GM18517 (cell line): ENCODE measurements around the gene ARHGEF11.
"Not testable (repeated sequence)": the region's sequence is repeated elsewhere in the genome, so short reads cannot be mapped to it uniquely, and the experiment has no call there.

ENCODE experiments used
- ATAC-seq: cut with Tn5 transposase; IDR thresholded peaks from one replicate; pipeline ENCODE4 v1.9.1; 2021; ENCODE audit warnings: mild to moderate bottlenecking, moderate library complexity; ENCODE audit not compliant: unreplicated experiment

Gene ARHGEF11

DNA sequence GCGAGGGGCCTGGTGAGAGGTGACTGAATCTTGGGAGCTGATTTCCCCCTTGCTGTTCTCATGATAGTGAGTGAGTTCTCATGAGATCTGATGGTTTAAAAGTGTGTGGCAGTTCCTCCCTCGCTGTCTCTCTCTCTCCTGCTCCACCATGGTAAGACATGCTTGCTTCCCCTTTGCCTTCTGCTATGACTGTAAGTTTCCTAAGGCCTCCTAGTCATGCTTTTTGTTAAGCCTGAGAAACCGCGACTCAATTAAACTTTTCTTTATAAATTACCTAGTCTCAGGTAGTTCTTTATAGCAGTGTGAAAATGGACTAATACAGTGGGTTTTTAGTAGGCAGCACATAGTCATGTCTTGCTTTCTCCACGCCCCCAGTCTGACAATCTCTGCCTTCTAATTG lies 10.2 kb upstream of the ARHGEF11 start:
- not testable (repeated sequence) for ATAC-seq

DNA sequence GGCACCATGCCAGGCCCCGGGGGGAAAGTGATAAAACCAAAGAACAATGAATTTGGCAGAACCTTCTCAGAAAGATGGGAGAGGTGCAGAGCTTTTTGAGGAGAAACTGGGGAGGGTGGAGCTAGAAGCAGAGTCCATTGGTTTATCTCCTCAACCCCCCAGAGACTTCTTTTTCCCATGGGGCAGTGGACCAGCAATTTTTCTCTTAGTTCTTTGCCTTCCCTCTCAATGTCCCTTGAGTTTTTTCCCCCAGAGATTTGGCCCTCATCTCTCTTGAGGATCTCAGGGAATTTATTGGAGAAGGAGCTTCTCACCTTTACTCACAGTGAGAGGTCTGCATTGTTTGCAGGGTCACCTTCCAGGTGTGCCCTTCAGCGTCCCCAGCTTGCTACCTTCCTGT lies 5.3 kb upstream of the ARHGEF11 start:
- ATAC-seq, result no peak

DNA sequence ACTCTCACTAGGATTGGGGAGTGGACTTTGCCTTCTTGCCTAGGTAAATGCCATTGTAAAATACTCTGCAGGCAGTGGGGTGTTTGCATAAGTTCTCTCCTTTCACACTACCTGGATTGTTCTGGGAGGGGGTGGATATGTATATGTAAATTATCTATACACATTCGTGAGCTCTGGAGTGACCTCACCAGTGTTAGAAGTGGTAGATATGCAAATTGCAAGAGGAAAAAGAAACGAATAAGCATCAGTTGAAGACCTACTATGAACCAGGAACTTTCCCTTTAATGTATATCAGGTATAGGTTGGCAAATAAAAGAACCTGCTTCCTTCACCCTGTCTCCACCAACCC lies 1.5 kb upstream of the ARHGEF11 start:
- no peak for ATAC-seq

DNA sequence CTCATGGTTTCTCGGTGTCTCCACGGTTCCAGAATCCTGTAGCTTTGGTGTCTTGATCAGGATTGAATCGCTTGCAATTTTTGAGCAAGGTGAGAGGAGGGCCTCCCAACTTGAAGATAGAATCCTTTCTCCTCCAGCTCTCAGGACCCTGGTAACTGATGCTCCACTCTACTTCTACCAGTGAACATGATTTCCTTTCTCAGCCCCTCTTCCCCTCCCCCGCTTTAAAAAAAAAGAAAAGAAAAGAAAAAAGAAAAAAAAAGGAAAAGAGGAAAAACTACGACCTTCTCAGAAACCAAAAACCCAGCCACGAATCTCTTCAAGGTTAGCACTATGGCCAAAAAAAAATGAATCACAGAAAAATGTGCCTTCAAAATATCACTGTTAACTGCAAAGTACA lies 1.2 kb downstream of the ARHGEF11 start:
- no peak for ATAC-seq

DNA sequence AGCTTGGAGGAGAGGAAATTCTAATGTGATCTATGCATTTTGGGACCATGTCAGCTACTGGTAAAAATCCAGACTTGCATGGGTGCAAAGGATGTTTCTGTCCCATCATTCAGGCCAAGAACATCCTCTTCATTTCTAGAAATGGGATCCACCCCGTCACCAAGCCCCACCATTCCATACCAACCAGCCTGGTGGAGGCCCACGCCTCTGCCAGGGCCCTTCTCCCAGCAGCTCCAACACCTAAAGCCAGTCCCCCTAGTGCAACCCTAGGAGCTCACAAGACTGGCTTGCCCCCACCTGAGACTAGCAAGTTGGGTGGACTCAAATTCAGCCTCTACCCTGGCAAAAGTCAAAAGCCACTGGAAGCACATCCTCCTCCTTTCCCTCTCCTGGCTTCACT lies 1.9 kb downstream of the ARHGEF11 start:
- no peak for ATAC-seq

DNA sequence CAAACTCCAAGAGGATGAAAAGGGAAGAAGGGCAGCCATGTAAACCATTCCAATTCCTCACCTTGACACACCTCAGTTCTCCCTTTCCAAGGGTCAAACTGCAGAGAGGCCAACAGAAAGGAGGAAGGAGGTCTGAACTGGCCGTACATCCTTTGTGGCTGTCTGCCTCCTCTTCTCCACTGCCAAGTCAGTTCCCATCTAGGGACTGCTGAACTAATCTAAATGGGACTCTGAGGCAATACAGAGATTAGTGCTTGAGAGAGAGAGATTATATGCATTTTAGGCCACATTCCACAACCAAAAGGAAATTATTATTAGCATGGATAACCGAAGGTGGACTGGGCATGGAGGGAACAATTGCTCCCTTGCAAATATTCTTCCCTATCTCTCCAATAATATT lies 2.7 kb downstream of the ARHGEF11 start:
- ATAC-seq, result no peak

DNA sequence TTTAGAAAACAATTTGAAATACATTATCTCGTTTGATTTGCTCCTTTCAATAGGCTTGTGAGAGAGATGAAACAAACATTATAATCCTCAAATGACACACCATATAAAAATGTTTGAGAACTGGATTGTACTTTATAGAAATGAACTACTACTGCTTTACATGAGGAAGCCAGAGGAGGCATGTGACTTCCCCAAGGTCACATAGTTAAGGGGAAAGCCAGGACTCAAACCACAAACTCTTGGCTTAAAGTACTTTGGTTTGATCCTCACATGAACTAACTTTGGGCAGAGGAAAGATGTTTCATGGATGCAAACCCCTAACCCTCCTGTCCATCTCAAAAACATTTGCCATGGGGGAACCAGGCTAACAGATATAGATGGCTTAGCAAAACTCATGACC lies 4.7 kb downstream of the ARHGEF11 start:
- no peak for ATAC-seq

DNA sequence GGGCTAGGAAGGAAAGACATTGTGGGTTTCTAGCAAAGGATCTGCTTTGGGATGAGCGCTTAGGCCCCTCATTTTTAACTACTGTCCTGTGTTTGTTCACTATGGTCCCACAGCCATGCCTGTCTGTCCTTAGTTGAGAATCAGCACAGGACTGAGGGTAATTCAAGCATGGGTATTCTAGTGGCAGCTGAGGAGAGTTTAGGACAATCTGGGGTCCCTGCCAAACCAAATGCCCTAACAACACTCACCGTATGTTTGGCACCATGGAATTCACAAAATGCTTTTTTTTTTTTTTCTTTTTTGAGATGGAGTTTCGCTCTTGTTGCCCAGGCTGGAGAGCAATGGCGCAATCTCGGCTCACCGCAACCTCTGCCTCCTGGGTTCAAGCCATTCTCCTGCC lies 10.4 kb downstream of the ARHGEF11 start:
- no peak for ATAC-seq

DNA sequence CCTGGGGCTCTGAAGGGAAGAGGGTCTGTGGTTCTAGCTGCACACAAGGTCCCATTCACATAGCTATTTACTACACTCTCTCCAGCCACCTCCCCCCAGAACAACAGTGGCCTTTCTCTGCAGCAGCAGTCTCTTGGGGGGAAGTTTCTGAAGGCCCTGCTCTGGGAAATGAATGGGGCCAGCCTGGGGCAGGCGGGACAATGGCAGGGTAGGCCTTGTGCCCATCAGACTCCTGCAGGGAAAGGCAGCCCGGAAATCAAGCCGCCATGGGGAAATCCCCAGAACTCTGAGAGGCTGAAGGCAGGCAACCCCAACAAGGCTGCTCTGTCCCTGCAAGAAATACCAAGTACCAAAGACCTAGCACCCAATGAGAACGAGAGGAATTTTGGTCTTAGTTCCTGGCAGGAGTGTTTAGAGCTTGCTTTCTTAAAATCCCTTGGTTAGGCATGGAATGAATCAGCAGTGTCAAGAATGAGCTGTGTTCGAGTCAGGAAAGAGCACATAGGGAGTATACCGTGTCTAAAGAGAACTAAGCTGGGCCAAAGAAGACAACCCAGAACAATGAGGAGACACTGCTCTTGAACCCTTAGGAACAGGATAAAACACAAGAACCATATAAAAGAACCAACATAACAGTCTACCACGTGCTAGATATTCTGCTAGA lies 11.3 kb downstream of the ARHGEF11 start:
- no peak for ATAC-seq

DNA sequence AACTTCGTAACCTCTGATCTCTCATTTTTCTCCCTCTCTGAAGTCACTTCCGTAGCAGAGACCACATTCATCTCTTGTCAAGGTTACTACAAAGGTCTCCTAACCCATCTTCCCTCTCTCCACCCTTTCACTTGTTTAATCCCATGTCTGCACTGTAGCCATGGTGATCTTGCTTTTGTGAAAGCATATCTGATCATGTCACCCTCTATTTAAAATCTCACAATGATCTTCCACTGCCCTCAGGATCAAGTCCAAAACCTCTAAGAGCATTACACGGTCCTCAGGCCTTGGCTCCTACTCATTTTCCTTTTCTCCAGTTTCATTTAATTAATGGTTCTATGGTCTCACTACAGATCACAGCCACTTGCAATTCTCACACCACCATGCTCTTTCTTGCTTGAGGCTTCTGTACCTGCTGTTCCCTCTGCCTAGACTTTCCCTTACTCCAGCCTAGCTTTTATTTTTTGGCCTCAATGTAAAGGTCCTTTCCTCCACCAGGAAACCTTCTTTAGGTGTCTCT lies 12.1 kb downstream of the ARHGEF11 start:
- no peak for ATAC-seq

DNA sequence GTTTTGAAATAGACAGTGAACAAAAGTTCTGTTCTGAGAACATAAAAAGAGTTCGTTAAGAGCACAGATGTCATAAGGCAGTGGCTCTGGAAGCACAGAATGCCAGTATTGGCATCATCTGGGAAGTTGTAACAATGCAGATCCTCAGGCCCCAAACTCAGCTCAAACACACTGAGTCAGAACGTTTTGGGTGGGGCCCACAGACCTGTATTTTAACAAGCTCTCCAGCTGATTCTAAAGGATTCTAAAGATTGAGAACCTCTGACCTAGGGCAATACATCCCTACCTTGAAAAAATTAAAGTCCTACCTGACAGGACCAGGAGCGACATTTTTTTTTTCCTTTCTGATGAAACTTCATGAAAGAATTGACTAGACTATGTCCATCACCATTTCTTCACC lies 13.2 kb downstream of the ARHGEF11 start:
- no peak for ATAC-seq

DNA sequence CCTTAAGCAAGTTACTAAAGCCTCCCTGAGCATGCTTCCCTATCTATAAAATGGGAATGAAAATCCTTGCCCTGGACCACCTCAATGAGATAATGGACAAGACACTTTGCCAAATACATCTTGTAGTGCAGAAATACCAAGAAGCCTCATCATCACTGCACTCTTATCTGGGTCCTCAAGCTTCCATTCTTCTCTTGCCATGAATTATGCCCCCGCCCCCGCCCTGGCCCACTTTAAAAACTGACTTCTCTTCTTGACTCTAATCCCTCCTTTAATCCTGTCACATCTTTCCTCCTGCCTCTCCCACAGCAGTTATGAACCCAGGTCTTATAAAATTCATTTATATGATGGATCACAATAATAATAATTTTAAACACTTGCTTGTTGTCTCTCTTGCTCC lies 14.8 kb downstream of the ARHGEF11 start:
- no peak for ATAC-seq

DNA sequence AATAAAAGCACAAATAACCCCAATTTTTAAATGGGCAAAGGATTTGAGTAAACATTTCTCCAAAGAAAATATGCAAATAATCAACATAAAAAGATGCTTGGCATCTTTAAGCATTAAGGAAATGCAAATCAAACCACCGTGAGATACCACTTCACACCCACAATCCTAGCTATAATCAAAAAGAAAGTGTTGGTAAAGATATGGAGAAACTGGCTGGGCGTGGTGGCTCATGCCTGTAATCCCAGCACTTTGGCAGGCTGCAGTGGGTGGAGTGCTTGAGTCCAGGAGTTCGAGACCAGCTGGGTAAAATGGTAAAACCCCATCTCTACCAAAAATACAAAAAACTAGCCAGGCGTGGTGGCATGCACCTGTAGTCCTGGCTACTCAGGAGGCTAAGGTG lies 16.9 kb downstream of the ARHGEF11 start:
- no peak for ATAC-seq

DNA sequence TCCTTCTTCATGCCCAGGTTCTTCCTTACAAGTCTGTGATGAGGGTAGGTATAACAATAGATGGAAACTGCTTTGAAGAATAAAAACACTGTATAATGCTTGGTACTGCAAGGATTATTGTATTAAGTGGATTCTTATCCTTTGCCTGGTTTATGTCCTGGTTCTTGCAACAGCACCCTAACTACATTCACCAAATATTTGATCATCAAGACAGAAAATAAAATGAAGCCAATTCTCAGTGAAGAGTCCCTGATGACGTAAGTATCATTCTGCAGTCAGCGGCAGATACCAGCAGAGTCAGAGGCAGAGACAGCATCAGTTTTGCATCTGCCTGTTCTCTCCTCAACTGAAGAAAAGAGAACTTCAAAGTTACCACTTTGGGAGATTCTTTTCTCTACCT lies 19.7 kb downstream of the ARHGEF11 start:
- no peak for ATAC-seq

DNA sequence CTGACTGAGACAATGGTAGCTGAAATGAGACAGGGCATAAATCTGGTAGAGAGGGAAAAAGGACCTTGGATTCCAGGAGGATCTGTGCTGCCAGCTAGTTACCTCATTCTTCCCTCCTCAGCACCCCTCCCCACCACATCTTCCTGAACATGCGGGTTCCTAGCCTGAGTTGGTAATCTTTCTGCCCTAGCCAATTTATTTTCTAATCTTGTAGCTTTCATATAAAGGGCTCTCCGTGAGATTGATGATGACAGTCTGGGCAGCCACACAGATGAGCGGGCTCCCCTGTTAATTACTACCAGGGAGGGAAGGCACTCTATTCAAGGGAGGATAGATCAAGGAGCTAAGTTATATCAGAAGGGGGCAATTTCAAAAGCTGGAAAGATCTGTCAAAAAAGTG lies 20.2 kb downstream of the ARHGEF11 start:
- no peak for ATAC-seq

DNA sequence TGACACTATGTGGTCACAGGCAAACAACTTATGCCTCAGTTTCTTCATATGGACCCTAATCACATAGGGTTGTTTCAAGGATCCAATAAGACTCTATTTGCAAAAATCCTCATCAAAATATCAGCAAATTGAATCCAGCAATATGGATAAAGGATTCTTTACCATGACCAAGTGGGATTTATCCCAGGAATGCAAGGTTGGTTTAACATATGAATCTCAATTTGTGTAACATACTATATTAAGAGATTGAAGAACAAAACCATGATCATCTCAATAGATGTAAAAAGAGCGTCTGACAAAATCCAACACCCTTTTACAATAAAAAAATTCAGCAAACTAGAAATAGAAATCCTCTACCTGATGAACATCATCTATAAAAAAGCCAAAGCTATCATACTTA lies 23.9 kb downstream of the ARHGEF11 start:
- no peak for ATAC-seq

DNA sequence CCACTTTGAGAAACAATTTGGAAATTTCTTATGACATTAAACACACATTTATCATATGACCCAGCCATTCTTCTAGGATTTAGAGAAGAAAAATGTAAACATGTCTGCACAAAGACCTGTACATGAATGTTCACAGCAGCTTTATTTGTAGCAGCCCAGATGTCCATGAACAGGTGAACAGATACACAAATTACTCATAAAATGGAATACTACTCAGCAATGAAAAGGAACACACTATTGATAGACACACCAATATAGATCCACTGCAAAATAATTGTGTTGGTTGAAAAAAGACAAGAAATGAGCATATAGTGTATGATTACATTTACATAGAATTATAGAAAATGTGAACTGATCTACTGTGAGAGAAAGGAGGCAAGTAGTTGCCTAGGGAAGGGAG lies 26.1 kb downstream of the ARHGEF11 start:
- no peak for ATAC-seq

DNA sequence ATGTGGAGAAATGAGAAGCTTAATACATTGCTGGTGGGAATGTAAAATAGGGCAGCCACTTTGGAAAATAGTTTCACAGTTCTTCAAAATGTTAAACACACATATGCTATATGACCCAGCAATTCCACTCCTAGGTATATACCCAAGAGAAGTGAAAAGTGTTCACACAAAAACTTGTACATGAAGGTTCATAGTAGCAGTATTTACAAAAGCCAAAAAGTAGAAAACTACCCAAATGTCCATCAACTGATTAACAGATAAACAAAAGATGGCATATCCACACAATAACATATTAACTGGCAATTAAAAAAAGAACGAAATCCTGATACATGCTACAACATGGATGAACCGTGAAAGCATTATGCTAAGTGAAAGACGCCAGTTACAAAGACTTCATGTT lies 33.7 kb downstream of the ARHGEF11 start:
- no peak for ATAC-seq

DNA sequence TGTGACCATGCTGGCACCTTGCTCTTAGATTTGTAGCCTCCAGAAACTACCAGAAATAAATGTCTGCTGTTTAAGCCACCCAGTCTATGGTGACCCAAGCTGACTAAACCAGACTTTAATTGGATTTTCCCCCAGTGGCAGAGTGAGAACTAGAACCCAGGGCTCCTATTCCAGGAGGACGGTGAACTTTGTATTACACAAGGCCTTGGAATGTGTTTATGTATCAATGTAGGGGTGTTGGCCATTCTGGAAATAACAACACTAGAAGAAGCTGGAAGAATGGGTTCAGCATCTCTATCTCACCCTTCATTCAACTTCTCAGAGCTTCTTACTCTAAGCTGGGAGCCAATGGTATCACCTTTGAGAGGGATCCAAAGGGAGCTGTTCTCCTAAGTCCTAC lies 37.0 kb downstream of the ARHGEF11 start:
- no peak for ATAC-seq

DNA sequence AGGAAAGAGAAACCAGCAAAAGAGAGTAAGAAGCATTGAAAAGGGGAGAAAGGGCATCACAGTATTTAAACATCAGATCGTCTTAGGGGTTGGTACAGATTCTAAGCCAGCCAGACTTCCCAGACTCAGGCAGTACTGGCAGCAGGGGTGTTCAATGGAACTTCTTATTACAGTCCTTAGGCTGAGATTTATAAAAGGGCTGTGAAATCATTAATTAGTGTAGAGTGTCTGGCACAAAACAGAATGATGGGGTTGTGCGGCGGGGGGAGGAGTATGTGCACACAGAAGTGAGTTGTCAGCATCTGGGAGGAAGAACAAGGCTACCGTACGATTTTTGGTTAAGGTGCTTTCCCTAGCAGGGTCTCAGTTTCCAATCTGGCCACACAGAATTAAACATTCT lies 38.2 kb downstream of the ARHGEF11 start:
- no peak for ATAC-seq

DNA sequence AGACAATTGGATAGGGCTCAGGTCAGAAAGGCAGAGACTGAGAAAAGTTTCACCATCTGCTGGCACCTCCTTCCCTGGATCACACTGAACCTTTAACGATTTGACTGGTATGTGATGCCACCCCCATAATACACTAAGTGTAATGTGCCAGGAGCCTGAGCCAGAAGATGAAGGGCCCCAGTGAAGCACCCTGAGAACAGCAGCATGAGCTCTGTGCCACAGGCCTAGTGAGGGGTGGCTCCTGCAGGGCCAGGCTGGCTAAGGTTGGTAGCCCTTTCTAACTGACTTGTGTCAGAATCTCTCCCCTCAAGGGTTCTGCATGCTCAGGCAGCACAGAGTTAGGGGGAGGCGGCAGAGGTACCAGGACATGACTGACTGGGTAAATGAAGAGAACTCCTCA lies 38.9 kb downstream of the ARHGEF11 start:
- ATAC-seq, result no peak

DNA sequence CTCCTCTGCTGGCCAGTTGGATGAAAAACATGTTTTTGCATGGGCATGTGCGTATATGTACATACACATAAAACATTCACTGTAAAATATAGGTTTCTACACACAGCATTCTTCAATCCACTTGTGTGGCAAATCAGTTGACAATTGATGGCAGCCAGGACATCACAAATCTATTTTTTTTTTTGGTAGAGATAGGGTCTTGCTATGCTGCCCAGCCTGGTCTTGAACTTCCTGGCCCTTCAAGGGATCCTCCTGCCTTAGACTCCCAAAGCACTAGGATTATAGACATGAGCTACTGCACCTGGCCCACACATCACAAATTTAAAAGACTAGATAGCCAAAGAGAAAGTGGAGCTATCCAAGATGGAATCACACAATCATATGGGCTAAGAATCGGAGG lies 39.6 kb downstream of the ARHGEF11 start:
- no peak for ATAC-seq

DNA sequence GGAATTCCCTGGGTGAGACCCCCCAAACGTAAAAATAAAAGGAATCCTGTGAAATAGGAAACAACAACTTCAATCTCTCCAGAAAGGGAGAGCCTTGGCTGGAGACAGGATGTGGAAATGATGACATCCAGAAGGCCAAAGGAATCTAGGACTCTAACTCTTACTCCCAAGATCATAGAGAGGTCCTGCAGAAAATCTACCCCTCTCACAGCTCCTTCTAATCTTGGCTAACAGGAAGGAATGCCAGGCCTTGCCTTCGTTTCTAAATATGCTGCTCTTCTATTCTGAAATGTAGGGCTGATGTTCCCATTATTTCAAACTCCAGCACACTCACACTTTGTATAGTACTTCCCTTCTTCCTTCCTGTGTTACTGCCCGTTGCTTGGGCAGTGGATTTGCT lies 40.7 kb downstream of the ARHGEF11 start:
- ATAC-seq, result no peak
